ENCODE measurements around the gene MTNR1A.
"Not testable (repeated sequence)": the region's sequence is repeated elsewhere in the genome, so short reads cannot be mapped to it uniquely, and the experiment has no call there.

GRCh38 chr4:186504771-186505170 is 50.6 kb downstream of the MTNR1A start:
- not testable (repeated sequence) for TF ChIP-seq CTCF (IDR thresholded peaks at IDR 0.05; ENCODE audit: insufficient read depth, low read length, poor library complexity, severe bottlenecking); EZH2phosphoT487 (conservative IDR thresholded peaks at IDR 0.05; ENCODE audit: low read length)
